Adrenal gland (tissue), 12 donors: Measurements from ENCODE around the gene DNAH8. TPM values are rescaled to one million over a fixed set of nuclear protein-coding genes. Genes with fewer than 3 reads are reported as not detected.

Source experiments
- DNase-seq, 7 donors: peaks; one replicate each; pipeline ENCODE4 v3.0.0-alpha.2; 2019 to 2020
- H3K27ac ChIP-seq, 5 donors: fragments of 200-600 bp; sonication (generic) in 4 of 5; 1 replicate in 3 of 5; 2 replicates in 2 of 5; pipeline versions ENCODE4 v1.5.1 to v1.8.0; 2016 to 2020; ENCODE audit warnings: mild to moderate bottlenecking in 1 of 5
- H3K27me3 ChIP-seq: fragments of 200-600 bp; 2 replicates; pipeline ENCODE4 v1.8.0; 2021
- H3K36me3 ChIP-seq, 2 donors: fragments of 200-600 bp; replicated peaks in 1 of 2; 1 replicate in 1 of 2; 2 replicates in 1 of 2; pipeline versions ENCODE4 v1.5.1 to v1.8.0; 2018 to 2022
- H3K4me1 ChIP-seq, 2 donors: fragments of 200-600 bp; replicated peaks in 1 of 2; 1 replicate in 1 of 2; 2 replicates in 1 of 2; pipeline versions ENCODE4 v1.5.1 to v1.8.0; 2018 to 2021
- H3K4me3 ChIP-seq, 4 donors: fragments of 200-600 bp; sonication (generic) in 3 of 4; one replicate each; pipeline ENCODE4 v1.5.1; 2016 to 2018
- H3K9me3 ChIP-seq, 3 donors: fragments of 200-600 bp; sonication (generic) in 1 of 3; replicated peaks in 1 of 3; 1 replicate in 2 of 3; 2 replicates in 1 of 3; pipeline versions ENCODE4 v1.5.1 to v1.8.0; 2016 to 2021
- CTCF ChIP-seq, 6 experiments: fragments of 450-650 bp in 4 of 6; fragments of 200-600 bp in 2 of 6; sonication (generic) in 1 of 6; IDR thresholded peaks; 1 replicate in 5 of 6; 2 replicates in 1 of 6; pipeline versions ENCODE4 v1.5.1 to v1.8.0; 2016 to 2021; ENCODE audit warnings: antibody characterized with exemption in 6 of 6, mild to moderate bottlenecking in 2 of 6, moderate library complexity in 1 of 6
- POLR2A ChIP-seq, 2 donors: fragments of 450-650 bp; IDR thresholded peaks; one replicate each; pipeline ENCODE4 v1.6.1; 2017; ENCODE audit warnings: antibody characterized with exemption in 2 of 2, mild to moderate bottlenecking in 2 of 2, moderate library complexity in 1 of 2
- WGBS, 4 donors: extraction: QIAGEN DNeasy Blood & Tissue Kit in 2 of 4; methylation state at CpG; one replicate each; pipeline versions ENCODE4 v1.1.5 to v1.1.7; 2013 to 2017; 5-methylcytosine and 5-hydroxymethylcytosine counted together
- intact Hi-C, 2 donors: fragments of 100-400 bp; cut with DNase I; formaldehyde crosslinking; loops; one replicate each; pipeline versions ENCODE4 v1.14.1 to v1.15.0; 2022 to 2023
- polyA plus RNA-seq, 3 donors: library from polyadenylated mRNA; stranded (reverse); fragments of 200-250 nt in 2 of 3; fragments of 350-450 nt in 1 of 3; fragmentation: Illumina TruSeq in 1 of 3; extraction: RNeasy Lipid Tissue Mini Kit (QIAGEN cat#74804) in 1 of 3; gene quantifications; one replicate each; pipeline ENCODE4 v1.2.3, GENCODE V29; 2013 to 2014
- total RNA-seq, 9 donors: library from RNA; depleted of rRNA in 4 of 9; stranded (reverse); fragments of >200 nt in 4 of 9; fragments of 120-200 nt in 1 of 9; fragmentation: NEBNext Ultra II Directional in 1 of 9; extraction: Animal tissue kit (Norgen Biotek cat#: 25700) in 1 of 9; gene quantifications; one replicate each; pipeline versions ENCODE4 v1.1.0 to v1.2.4, GENCODE V29; 2013 to 2023
- donor health status: healthy with polysubstance abuse.
- donor health status: Bipolar disorder and iron deficiency.
- donor health status: DM: yes; HTN: yes; CAD: no.
- donor health status: DM: no; HTN: no; CAD: no.
- donor health status: DM: no; HTN: no; CAD: no.
- donor health status: DM: yes; HTN: yes; CAD: no.

Gene DNAH8
- total and polyA plus RNA-seq, 12 donors = under 0.01 to 0.02 TPM; not detected in 10

DNA sequence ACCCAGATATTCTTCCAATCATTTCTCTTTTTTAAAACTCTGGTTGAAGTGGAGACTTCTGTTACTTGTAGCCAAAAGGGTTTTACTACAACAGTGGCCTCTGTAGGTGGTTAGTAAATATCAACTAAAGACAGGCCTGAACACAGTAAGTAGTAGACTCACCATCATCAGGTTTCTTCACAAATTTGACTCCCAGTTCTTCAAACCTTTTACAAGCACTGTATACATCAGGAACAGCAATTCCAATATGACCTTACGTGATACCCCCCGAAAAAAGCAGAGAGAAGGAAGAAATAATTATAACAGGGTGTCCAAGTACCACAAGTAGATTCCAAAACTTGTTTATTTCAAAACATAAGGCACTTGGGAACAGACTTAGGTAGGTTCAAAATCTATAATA is 33.3 kb upstream of the DNAH8 start:
- Histone ChIP-seq H3K27ac (no peak overlapping the region), H3K4me3 (no peak overlapping the region), H3K36me3 (peaks cover 0 to 10% of the 10 kb centered on the region in 2 donors), H3K9me3 (no peaks in the 10 kb centered on the region), H3K4me1 (peaks cover 7 to 15% of the 10 kb centered on the region in 2 donors), H3K27me3 (no peaks in the 10 kb centered on the region)
- intact Hi-C loops = no loop called here
- WGBS, 4 donors = 95 to 98% (median 98%) methylated on average over 2 of the region's 2 CpGs
- TF ChIP-seq POLR2A (IDR thresholded peaks at IDR 0.05) (no peak), CTCF (IDR thresholded peaks at IDR 0.05) (no peak)
- DNase-seq = no peak

GRCh38 chr6:38684237-38684636 is 30.9 kb upstream of the DNAH8 start:
- TF ChIP-seq POLR2A (IDR thresholded peaks at IDR 0.05) (no peak), CTCF (IDR thresholded peaks at IDR 0.05) (no peak)
- peaks cover 0 to 10% of the 10 kb centered on the region in 2 donors for H3K36me3 ChIP-seq
- no peaks in the 10 kb centered on the region for H3K27me3 ChIP-seq
- no peak for DNase-seq
- no peak overlapping the region for H3K4me3 ChIP-seq
- no peaks in the 10 kb centered on the region for H3K9me3 ChIP-seq
- H3K4me1 ChIP-seq = peaks cover 5 to 14% of the 10 kb centered on the region in 2 donors
- intact Hi-C loops = no loop called here
- H3K27ac ChIP-seq = no peak overlapping the region
- WGBS, 4 donors = 94 to 100% (median 98%) methylated on average over 1 of the region's 1 CpG

DNA sequence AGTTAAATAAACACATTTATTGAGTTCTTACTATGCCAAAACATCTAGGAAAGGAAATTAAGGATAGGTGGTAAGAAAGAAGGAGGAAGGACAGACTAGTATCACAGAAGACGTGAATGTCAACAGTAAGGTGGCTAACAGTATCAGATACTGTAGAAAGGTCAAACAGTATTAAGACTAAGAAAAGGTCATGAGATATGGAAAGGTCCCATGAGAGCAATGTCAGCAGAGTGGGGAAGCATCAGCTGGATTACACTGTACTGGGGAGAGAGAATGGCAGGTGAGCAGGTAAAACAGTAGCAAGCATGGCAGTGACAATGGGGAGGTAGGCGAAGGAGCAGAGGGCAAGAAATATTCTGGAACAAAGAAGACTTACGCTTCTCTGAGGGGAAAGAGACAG is 30.2 kb upstream of the DNAH8 start:
- Histone ChIP-seq H3K4me3 (no peak overlapping the region), H3K27me3 (no peaks in the 10 kb centered on the region), H3K36me3 (peaks cover 0 to 10% of the 10 kb centered on the region in 2 donors), H3K9me3 (no peaks in the 10 kb centered on the region), H3K27ac (no peak overlapping the region), H3K4me1 (peaks cover 5 to 14% of the 10 kb centered on the region in 2 donors)
- intact Hi-C loops = no loop called here
- TF ChIP-seq POLR2A (IDR thresholded peaks at IDR 0.05) = no peak
- TF ChIP-seq CTCF (IDR thresholded peaks at IDR 0.05) = no peak
- WGBS, 4 donors = 91 to 95% (median 92%) methylated on average over 3 of the region's 3 CpGs
- DNase-seq = no peak

DNA sequence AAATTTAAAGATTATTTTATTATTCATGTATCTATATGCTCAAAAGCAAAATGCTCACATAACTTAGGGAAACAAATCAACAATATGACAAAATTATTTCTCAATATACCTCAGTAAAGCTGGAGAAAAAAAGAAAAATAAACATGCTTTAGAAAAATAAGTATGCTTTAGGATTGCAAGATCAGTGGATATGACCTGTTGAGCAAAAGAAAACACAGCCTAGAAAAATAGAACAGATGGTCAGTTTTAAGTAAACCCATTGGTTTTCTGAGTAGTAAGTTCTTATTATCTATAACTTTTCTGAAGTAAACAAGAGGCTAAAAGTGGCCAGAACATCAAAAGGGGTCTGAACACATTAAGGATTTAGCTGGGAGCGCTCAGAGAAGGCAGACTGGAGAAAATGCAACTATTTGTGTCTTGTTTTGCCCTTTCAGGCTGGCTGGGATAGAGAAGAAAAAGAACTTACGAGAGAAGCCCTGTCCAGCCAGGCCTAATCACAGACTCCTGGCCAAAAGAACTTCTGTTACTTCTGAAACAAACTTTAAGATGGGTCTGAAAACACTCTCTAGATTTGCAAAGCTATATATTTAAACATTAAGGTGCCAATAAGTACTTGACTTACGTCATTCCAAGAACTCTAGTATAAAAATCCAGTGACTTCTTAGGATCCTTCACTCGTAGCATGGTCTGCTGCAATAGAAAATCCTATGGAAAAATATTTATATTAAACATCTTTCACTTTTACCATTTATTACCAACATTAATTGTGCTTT is 28.7 kb upstream of the DNAH8 start:
- WGBS, 4 donors = 86 to 88% (median 87%) methylated on average over 4 of the region's 4 CpGs
- H3K4me1 ChIP-seq = peaks cover 5 to 14% of the 10 kb centered on the region in 2 donors

DNA sequence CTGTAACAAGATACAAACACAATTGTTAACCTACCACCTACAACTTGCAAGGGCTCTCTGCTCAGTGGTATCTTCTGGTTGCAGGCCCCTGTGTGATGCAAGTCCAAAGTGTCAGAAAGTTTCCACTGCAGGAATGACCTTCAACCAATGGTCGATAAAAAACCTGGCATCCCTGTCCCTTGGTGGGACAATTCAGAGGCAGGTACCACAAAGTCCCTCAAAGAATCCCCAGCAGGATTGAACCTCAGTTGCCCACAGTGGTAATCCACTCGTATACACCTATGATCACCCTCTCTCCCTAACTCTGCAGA is 28.1 kb upstream of the DNAH8 start:
- peaks cover 0 to 1% of the 10 kb centered on the region in 2 donors for H3K36me3 ChIP-seq
- no peak overlapping the region for H3K27ac ChIP-seq
- no peak for TF ChIP-seq CTCF (IDR thresholded peaks at IDR 0.05)
- TF ChIP-seq POLR2A (IDR thresholded peaks at IDR 0.05) = no peak
- H3K27me3 ChIP-seq = no peaks in the 10 kb centered on the region
- H3K9me3 ChIP-seq = no peaks in the 10 kb centered on the region
- H3K4me1 ChIP-seq = peaks cover 5 to 14% of the 10 kb centered on the region in 2 donors
- 61 to 73% (median 65%) methylated on average over 2 of the region's 2 CpGs for WGBS, 4 donors
- intact Hi-C loops = no loop called here
- no peak overlapping the region for H3K4me3 ChIP-seq
- peak in 2 of 7 donors; percentile 21 to 44 for DNase-seq

More for the DNA sequence above, 28.7 kb upstream of the DNAH8 start:
- no peak for TF ChIP-seq POLR2A (IDR thresholded peaks at IDR 0.05)
- intact Hi-C loops = no loop called here
- Histone ChIP-seq H3K9me3 (no peaks in the 10 kb centered on the region), H3K27me3 (no peaks in the 10 kb centered on the region), H3K27ac (no peak overlapping the region), H3K36me3 (peaks cover 0 to 7% of the 10 kb centered on the region in 2 donors), H3K4me3 (no peak overlapping the region)
- DNase-seq = no peak
